Liver (tissue), 9 donors: ENCODE results near the gene UBA52. TPM values are rescaled to one million over a fixed set of nuclear protein-coding genes. Genes with fewer than 3 reads are reported as not detected.

Experiments used
- DNase-seq: peaks from one replicate; pipeline ENCODE4 v3.0.0-alpha.2; 2017; ENCODE audit warnings: low spot score
- H3K27ac ChIP-seq, 2 donors: one replicate each; pipeline ENCODE4 v1.7.0; 2013; ENCODE audit warnings: inconsistent platforms in 2 of 2, low read length in 2 of 2, control low read depth in 1 of 2, low read depth in 1 of 2, mild to moderate bottlenecking in 1 of 2
- H3K27me3 ChIP-seq, 4 donors: one replicate each; pipeline versions ENCODE4 v1.6.1 to v1.7.0; 2013; ENCODE audit warnings: low read length in 3 of 4, inconsistent platforms in 1 of 4, mild to moderate bottlenecking in 1 of 4, moderate library complexity in 1 of 4; ENCODE audit not compliant: control insufficient read depth in 4 of 4, insufficient read depth in 4 of 4
- H3K36me3 ChIP-seq, 4 donors: one replicate each; pipeline versions ENCODE4 v1.6.1 to v1.7.0; 2013; ENCODE audit warnings: low read length in 3 of 4, mild to moderate bottlenecking in 3 of 4, low read depth in 1 of 4, moderate library complexity in 1 of 4; ENCODE audit not compliant: control insufficient read depth in 4 of 4, insufficient read depth in 3 of 4
- H3K4me1 ChIP-seq, 4 donors: one replicate each; pipeline versions ENCODE4 v1.6.1 to v1.7.0; 2013; ENCODE audit warnings: low read length in 3 of 4, mild to moderate bottlenecking in 3 of 4, moderate library complexity in 1 of 4; ENCODE audit not compliant: control insufficient read depth in 4 of 4, insufficient read depth in 4 of 4
- H3K4me3 ChIP-seq, 3 donors: one replicate each; pipeline versions ENCODE4 v1.6.1 to v1.7.0; 2013; ENCODE audit warnings: low read length in 3 of 3, control low read depth in 1 of 3, low read depth in 1 of 3, mild to moderate bottlenecking in 1 of 3
- H3K9ac ChIP-seq, 2 donors: one replicate each; pipeline ENCODE4 v1.7.0; 2013; ENCODE audit warnings: low read length in 2 of 2, mild to moderate bottlenecking in 2 of 2, moderate library complexity in 2 of 2, control low read depth in 1 of 2, low read depth in 1 of 2
- H3K9me3 ChIP-seq, 4 donors: one replicate each; pipeline versions ENCODE4 v1.6.1 to v1.7.0; 2013; ENCODE audit warnings: low read length in 3 of 4; ENCODE audit not compliant: control insufficient read depth in 4 of 4
- EGR1 ChIP-seq, 2 donors: IDR thresholded peaks; 2 replicates each; pipeline ENCODE4 v1.6.1; 2016 to 2018; ENCODE audit warnings: antibody characterized with exemption in 2 of 2, low read depth in 2 of 2
- GABPA ChIP-seq, 2 donors: IDR thresholded peaks in 1 of 2; conservative IDR thresholded peaks in 1 of 2; 2 replicates each; pipeline ENCODE4 v1.6.1; 2016; ENCODE audit warnings: antibody characterized with exemption in 2 of 2, mild to moderate bottlenecking in 1 of 2, moderate library complexity in 1 of 2
- HNF4A ChIP-seq, 2 donors: conservative IDR thresholded peaks; 2 replicates each; pipeline ENCODE4 v1.6.1; 2016; ENCODE audit warnings: antibody characterized with exemption in 2 of 2, mild to moderate bottlenecking in 2 of 2
- HNF4G ChIP-seq: IDR thresholded peaks from 2 replicates; pipeline ENCODE4 v1.6.1; 2016; ENCODE audit warnings: antibody characterized with exemption
- JUND ChIP-seq, 2 donors: IDR thresholded peaks; 2 replicates each; pipeline ENCODE4 v1.6.1; 2016; ENCODE audit warnings: antibody characterized with exemption in 2 of 2
- RXRA ChIP-seq, 2 donors: IDR thresholded peaks; 2 replicates each; pipeline ENCODE4 v1.6.1; 2017 to 2018; ENCODE audit warnings: antibody characterized with exemption in 2 of 2, mild to moderate bottlenecking in 1 of 2
- SP1 ChIP-seq: IDR thresholded peaks from 2 replicates; pipeline ENCODE4 v1.6.1; 2018; ENCODE audit warnings: antibody characterized with exemption, mild to moderate bottlenecking
- YY1 ChIP-seq: IDR thresholded peaks from 2 replicates; pipeline ENCODE4 v1.6.1; 2016; ENCODE audit warnings: antibody characterized with exemption, mild to moderate bottlenecking
- WGBS: extraction: QIAGEN DNeasy Blood & Tissue Kit; methylation state at CpG from one replicate; pipeline ENCODE4 v1.1.7; 2013; 5-methylcytosine and 5-hydroxymethylcytosine counted together
- polyA plus RNA-seq, 2 donors: library from polyadenylated mRNA; stranded (reverse) in 1 of 2; unstranded in 1 of 2; fragments of 200-250 nt in 1 of 2; fragments of >200 nt in 1 of 2; fragmentation: Nextera tagmentation in 1 of 2; extraction: Ambion mirVana in 1 of 2; gene quantifications; one replicate each; pipeline versions ENCODE4 v1.2.1 to v1.2.3, GENCODE V29; 2013 to 2015
- total RNA-seq, 2 donors: library from RNA; depleted of rRNA; stranded (reverse); fragments of >200 nt; gene quantifications; one replicate each; pipeline ENCODE4 v1.2.3, GENCODE V29; 2014
- TF ChIP-seq, protein P1 (sequence below): fragments of 150-350 bp; IDR thresholded peaks from 2 replicates; pipeline ENCODE4 v1.5.1; 2017; ENCODE audit warnings: improper control_type of control experiment, low read depth, low read length; ENCODE audit not compliant: missing input control
- TF ChIP-seq, protein P2 (sequence below): IDR thresholded peaks from 2 replicates; pipeline ENCODE4 v1.6.1; 2016; ENCODE audit warnings: antibody characterized with exemption, mild to moderate bottlenecking
- TF ChIP-seq, protein P3 (sequence below): IDR thresholded peaks from 2 replicates; pipeline ENCODE4 v1.6.1; 2016; ENCODE audit warnings: antibody characterized with exemption
- donor health status: healthy.
- donor health status: healthy.
- donor health status: healthy.
- donor health status: healthy.
- donor health status: healthy.

The UBA52 gene
- total and polyA plus RNA-seq, 4 donors: 324 to 647 (median 484) TPM

GRCh38 chr19:18577365-18577914 lies 5.8 kb downstream of the UBA52 start (continued):
- TF ChIP-seq, protein P1, sequence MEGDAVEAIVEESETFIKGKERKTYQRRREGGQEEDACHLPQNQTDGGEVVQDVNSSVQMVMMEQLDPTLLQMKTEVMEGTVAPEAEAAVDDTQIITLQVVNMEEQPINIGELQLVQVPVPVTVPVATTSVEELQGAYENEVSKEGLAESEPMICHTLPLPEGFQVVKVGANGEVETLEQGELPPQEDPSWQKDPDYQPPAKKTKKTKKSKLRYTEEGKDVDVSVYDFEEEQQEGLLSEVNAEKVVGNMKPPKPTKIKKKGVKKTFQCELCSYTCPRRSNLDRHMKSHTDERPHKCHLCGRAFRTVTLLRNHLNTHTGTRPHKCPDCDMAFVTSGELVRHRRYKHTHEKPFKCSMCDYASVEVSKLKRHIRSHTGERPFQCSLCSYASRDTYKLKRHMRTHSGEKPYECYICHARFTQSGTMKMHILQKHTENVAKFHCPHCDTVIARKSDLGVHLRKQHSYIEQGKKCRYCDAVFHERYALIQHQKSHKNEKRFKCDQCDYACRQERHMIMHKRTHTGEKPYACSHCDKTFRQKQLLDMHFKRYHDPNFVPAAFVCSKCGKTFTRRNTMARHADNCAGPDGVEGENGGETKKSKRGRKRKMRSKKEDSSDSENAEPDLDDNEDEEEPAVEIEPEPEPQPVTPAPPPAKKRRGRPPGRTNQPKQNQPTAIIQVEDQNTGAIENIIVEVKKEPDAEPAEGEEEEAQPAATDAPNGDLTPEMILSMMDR: no peak
- no peak for TF ChIP-seq EGR1 (IDR thresholded peaks at IDR 0.05; ENCODE audit: low read depth in 2 of 2)

- H3K9me3 ChIP-seq: no peaks in the 10 kb centered on the region
- no peaks in the 10 kb centered on the region for H3K27me3 ChIP-seq
- peaks cover 0 to 6% (median 4%) of the 10 kb centered on the region in 4 donors for H3K4me1 ChIP-seq
- H3K9ac ChIP-seq: no peak overlapping the region
- peaks cover 3 to 20% (median 11%) of the 10 kb centered on the region in 4 donors for H3K36me3 ChIP-seq
- TF ChIP-seq, protein P2, sequence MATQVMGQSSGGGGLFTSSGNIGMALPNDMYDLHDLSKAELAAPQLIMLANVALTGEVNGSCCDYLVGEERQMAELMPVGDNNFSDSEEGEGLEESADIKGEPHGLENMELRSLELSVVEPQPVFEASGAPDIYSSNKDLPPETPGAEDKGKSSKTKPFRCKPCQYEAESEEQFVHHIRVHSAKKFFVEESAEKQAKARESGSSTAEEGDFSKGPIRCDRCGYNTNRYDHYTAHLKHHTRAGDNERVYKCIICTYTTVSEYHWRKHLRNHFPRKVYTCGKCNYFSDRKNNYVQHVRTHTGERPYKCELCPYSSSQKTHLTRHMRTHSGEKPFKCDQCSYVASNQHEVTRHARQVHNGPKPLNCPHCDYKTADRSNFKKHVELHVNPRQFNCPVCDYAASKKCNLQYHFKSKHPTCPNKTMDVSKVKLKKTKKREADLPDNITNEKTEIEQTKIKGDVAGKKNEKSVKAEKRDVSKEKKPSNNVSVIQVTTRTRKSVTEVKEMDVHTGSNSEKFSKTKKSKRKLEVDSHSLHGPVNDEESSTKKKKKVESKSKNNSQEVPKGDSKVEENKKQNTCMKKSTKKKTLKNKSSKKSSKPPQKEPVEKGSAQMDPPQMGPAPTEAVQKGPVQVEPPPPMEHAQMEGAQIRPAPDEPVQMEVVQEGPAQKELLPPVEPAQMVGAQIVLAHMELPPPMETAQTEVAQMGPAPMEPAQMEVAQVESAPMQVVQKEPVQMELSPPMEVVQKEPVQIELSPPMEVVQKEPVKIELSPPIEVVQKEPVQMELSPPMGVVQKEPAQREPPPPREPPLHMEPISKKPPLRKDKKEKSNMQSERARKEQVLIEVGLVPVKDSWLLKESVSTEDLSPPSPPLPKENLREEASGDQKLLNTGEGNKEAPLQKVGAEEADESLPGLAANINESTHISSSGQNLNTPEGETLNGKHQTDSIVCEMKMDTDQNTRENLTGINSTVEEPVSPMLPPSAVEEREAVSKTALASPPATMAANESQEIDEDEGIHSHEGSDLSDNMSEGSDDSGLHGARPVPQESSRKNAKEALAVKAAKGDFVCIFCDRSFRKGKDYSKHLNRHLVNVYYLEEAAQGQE: no peak
- TF ChIP-seq JUND (IDR thresholded peaks at IDR 0.05) (no peak), RXRA (IDR thresholded peaks at IDR 0.05) (peak in 1 of 2 donors; percentile 41), SP1 (no peak), HNF4G (no peak), YY1 (no peak), HNF4A (conservative IDR thresholded peaks at IDR 0.05) (peak; percentile 51 to 71), GABPA (IDR thresholded peaks at IDR 0.05 in 1 of 2, conservative IDR thresholded peaks at IDR 0.05 in 1 of 2) (no peak)
- TF ChIP-seq, protein P3, sequence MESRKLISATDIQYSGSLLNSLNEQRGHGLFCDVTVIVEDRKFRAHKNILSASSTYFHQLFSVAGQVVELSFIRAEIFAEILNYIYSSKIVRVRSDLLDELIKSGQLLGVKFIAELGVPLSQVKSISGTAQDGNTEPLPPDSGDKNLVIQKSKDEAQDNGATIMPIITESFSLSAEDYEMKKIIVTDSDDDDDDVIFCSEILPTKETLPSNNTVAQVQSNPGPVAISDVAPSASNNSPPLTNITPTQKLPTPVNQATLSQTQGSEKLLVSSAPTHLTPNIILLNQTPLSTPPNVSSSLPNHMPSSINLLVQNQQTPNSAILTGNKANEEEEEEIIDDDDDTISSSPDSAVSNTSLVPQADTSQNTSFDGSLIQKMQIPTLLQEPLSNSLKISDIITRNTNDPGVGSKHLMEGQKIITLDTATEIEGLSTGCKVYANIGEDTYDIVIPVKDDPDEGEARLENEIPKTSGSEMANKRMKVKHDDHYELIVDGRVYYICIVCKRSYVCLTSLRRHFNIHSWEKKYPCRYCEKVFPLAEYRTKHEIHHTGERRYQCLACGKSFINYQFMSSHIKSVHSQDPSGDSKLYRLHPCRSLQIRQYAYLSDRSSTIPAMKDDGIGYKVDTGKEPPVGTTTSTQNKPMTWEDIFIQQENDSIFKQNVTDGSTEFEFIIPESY: no peak
- TF ChIP-seq, protein P1: no peak
- no peak overlapping the region for H3K27ac ChIP-seq
- WGBS: 53% methylated on average over 7 of the region's 7 CpGs
- DNase-seq: no peak
- H3K4me3 ChIP-seq: no peak overlapping the region
These were observed 8.7 kb downstream of the UBA52 start for GRCh38 chr19:18580311-18580710.
